Spleen (tissue), 7 donors: ENCODE data around the gene TRAF1.

ENCODE experiments used
- POLR2A ChIP-seq, 3 donors: fragments of 450-650 bp; IDR thresholded peaks; one replicate each; pipeline ENCODE4 v1.5.1; 2017; ENCODE audit warnings: antibody characterized with exemption in 3 of 3, mild to moderate bottlenecking in 1 of 3
- TF ChIP-seq, protein P1 (sequence below), 11 experiments: fragments of 200-600 bp in 7 of 11; fragments of 450-650 bp in 4 of 11; sonication (generic) in 4 of 11; IDR thresholded peaks in 8 of 11; conservative IDR thresholded peaks in 3 of 11; 1 replicate in 7 of 11; 2 replicates in 4 of 11; pipeline versions ENCODE4 v1.4.0 to v1.8.0; 2016 to 2021; ENCODE audit warnings: antibody characterized with exemption in 11 of 11, inconsistent platforms in 4 of 11, mild to moderate bottlenecking in 1 of 11
- donor health status: DM: no; HTN: no; CAD: no; lungs with moderate emphysema.
- donor health status: DM: no; HTN: no; CAD: no.
- donor health status: DM: no; HTN: no; CAD: no.

DNA sequence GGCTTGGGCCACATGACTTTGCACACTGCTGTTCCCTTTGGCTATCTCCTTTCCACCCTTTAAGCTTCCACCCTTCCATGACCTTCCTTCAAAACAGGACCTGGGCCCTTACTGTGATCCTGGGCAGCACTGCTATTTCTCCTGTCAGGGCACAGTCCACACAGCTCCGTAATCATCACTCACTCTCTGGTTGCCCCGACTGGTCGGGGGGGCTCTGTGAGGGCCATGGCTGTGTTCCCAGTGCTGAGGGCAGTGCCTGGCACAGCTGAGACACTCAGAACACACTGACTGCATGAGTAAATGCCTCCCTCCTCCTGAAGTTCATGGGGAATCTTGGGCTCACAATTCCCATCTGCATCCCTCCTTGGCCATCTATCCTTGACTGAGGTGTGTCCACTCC, 12.2 kb downstream of the TRAF1 start:
- TF ChIP-seq POLR2A (IDR thresholded peaks at IDR 0.05) = no peak
- TF ChIP-seq, protein P1, sequence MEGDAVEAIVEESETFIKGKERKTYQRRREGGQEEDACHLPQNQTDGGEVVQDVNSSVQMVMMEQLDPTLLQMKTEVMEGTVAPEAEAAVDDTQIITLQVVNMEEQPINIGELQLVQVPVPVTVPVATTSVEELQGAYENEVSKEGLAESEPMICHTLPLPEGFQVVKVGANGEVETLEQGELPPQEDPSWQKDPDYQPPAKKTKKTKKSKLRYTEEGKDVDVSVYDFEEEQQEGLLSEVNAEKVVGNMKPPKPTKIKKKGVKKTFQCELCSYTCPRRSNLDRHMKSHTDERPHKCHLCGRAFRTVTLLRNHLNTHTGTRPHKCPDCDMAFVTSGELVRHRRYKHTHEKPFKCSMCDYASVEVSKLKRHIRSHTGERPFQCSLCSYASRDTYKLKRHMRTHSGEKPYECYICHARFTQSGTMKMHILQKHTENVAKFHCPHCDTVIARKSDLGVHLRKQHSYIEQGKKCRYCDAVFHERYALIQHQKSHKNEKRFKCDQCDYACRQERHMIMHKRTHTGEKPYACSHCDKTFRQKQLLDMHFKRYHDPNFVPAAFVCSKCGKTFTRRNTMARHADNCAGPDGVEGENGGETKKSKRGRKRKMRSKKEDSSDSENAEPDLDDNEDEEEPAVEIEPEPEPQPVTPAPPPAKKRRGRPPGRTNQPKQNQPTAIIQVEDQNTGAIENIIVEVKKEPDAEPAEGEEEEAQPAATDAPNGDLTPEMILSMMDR (IDR thresholded peaks at IDR 0.05 in 8 of 11, conservative IDR thresholded peaks at IDR 0.05 in 3 of 11) = no peak
